CD14-positive monocyte (primary cell): Measurements from ENCODE around the gene GALNT4. TPM values are rescaled to one million over a fixed set of nuclear protein-coding genes. Genes with fewer than 3 reads are reported as not detected.

Source experiments
- DNase-seq, 3 donors: peaks; one replicate each; pipeline ENCODE4 v3.0.0-alpha.2; 2011 to 2022
- H2AFZ ChIP-seq: 2 replicates; pipeline ENCODE4 v1.6.0; 2012; ENCODE audit warnings: mild to moderate bottlenecking, low read depth, low read length, inconsistent platforms; ENCODE audit not compliant: insufficient read depth, poor library complexity, severe bottlenecking
- H3K27ac ChIP-seq, 2 donors: 1 replicate in 1 of 2; 2 replicates in 1 of 2; pipeline ENCODE4 v1.5.1; 2012 to 2013; ENCODE audit warnings: low read length in 2 of 2, control low read depth in 1 of 2, inconsistent platforms in 1 of 2, low read depth in 1 of 2, mild to moderate bottlenecking in 1 of 2
- H3K27me3 ChIP-seq, 2 donors: one replicate each; pipeline versions ENCODE4 v1.6.0 to v1.6.1; 2011 to 2013; ENCODE audit warnings: low read length in 2 of 2; ENCODE audit not compliant: control insufficient read depth in 2 of 2, insufficient read depth in 2 of 2
- H3K36me3 ChIP-seq, 2 donors: replicated peaks in 1 of 2; 1 replicate in 1 of 2; 2 replicates in 1 of 2; pipeline versions ENCODE4 v1.5.1 to v1.6.1; 2012 to 2013; ENCODE audit warnings: low read length in 2 of 2, control low read depth in 1 of 2, inconsistent platforms in 1 of 2, mild to moderate bottlenecking in 1 of 2; ENCODE audit not compliant: insufficient read depth in 2 of 2, control insufficient read depth in 1 of 2
- H3K4me1 ChIP-seq, 2 donors: 1 replicate in 1 of 2; 2 replicates in 1 of 2; pipeline versions ENCODE4 v1.5.1 to v1.6.1; 2012 to 2013; ENCODE audit warnings: low read length in 2 of 2, control low read depth in 1 of 2, inconsistent platforms in 1 of 2, mild to moderate bottlenecking in 1 of 2, moderate library complexity in 1 of 2; ENCODE audit not compliant: insufficient read depth in 2 of 2, control insufficient read depth in 1 of 2
- H3K4me2 ChIP-seq: replicated peaks from 2 replicates; pipeline ENCODE3; 2012; ENCODE audit warnings: low read length, moderate library complexity, mild to moderate bottlenecking; ENCODE audit not compliant: poor library complexity, severe bottlenecking; ENCODE audit errors: extremely low read depth
- H3K4me3 ChIP-seq, 3 experiments: fragments of 200-600 bp in 1 of 3; sonication (generic) in 1 of 3; replicated peaks in 1 of 3; 1 replicate in 2 of 3; 2 replicates in 1 of 3; pipeline ENCODE4 v1.5.1; 2011 to 2013; ENCODE audit warnings: low read length in 3 of 3, mild to moderate bottlenecking in 3 of 3, control low read depth in 2 of 3, low read depth in 2 of 3, inconsistent platforms in 1 of 3, moderate library complexity in 1 of 3
- H3K79me2 ChIP-seq: 2 replicates; pipeline ENCODE4 v1.6.0; 2012; ENCODE audit warnings: mild to moderate bottlenecking, control low read depth, inconsistent platforms, low read length, moderate library complexity; ENCODE audit not compliant: insufficient read depth
- H3K9ac ChIP-seq: 2 replicates; pipeline ENCODE4 v1.6.0; 2017; ENCODE audit warnings: low read length, mild to moderate bottlenecking; ENCODE audit not compliant: insufficient read depth, poor library complexity, severe bottlenecking
- H3K9me3 ChIP-seq, 2 donors: replicated peaks in 1 of 2; 1 replicate in 1 of 2; 2 replicates in 1 of 2; pipeline versions ENCODE4 v1.5.1 to v1.6.1; 2012 to 2013; ENCODE audit warnings: low read length in 2 of 2, control low read depth in 1 of 2; ENCODE audit not compliant: control insufficient read depth in 1 of 2, insufficient read depth in 1 of 2
- H4K20me1 ChIP-seq: 2 replicates; pipeline ENCODE4 v1.6.0; 2012; ENCODE audit warnings: mild to moderate bottlenecking, low read length, control low read depth, moderate library complexity; ENCODE audit not compliant: insufficient read depth
- H3K27ac Mint-ChIP-seq, 7 donors: one replicate each; pipeline ENCODE4 v1.8.0; 2020; ENCODE audit warnings: mild to moderate bottlenecking in 7 of 7, mixed read lengths in 7 of 7, moderate library complexity in 6 of 7, inconsistent platforms in 2 of 7
- H3K27me3 Mint-ChIP-seq, 3 donors: one replicate each; pipeline ENCODE4 v1.8.0; 2021 to 2022; ENCODE audit warnings: low read depth in 3 of 3, mild to moderate bottlenecking in 3 of 3, mixed read lengths in 3 of 3, moderate library complexity in 3 of 3, inconsistent platforms in 1 of 3
- H3K36me3 Mint-ChIP-seq, 2 donors: one replicate each; pipeline ENCODE4 v1.8.0; 2020; ENCODE audit warnings: mixed read lengths in 2 of 2, inconsistent platforms in 1 of 2, mild to moderate bottlenecking in 1 of 2
- H3K4me1 Mint-ChIP-seq: one replicate; pipeline ENCODE4 v1.8.0; 2020; ENCODE audit warnings: mild to moderate bottlenecking, mixed read lengths
- H3K4me3 Mint-ChIP-seq, 2 donors: one replicate each; pipeline ENCODE4 v1.8.0; 2020; ENCODE audit warnings: mild to moderate bottlenecking in 2 of 2, mixed read lengths in 2 of 2, moderate library complexity in 1 of 2
- H3K9me3 Mint-ChIP-seq, 7 donors: one replicate each; pipeline ENCODE4 v1.8.0; 2020 to 2022; ENCODE audit warnings: mixed read lengths in 7 of 7, mild to moderate bottlenecking in 6 of 7, moderate library complexity in 6 of 7, inconsistent platforms in 2 of 7
- WGBS: methylation state at CpG from one replicate; pipeline ENCODE4 v1.1.5; 2013; ENCODE audit warnings: missing lambda C conversion rate; ENCODE audit not compliant: insufficient coverage; 5-methylcytosine and 5-hydroxymethylcytosine counted together
- intact Hi-C, 2 donors: fragments of 100-400 bp; cut with micrococcal nuclease; formaldehyde crosslinking; loops; one replicate each; pipeline versions ENCODE4 v1.15.0 to v1.15.1; 2023
- polyA plus RNA-seq, 3 donors: library from polyadenylated mRNA; depleted of rRNA in 1 of 3; unstranded in 2 of 3; stranded (reverse) in 1 of 3; fragments of 300-500 nt in 2 of 3; fragments of >200 nt in 1 of 3; fragmentation: Illumina TruSeq in 2 of 3; gene quantifications; 1 replicate in 2 of 3; 2 replicates in 1 of 3; pipeline ENCODE4 v1.2.3, GENCODE V29; 2012 to 2021
- TF ChIP-seq, protein P1 (sequence below): fragments of 200-600 bp; IDR thresholded peaks from one replicate; pipeline ENCODE4 v1.8.0; 2022; ENCODE audit warnings: antibody characterized with exemption, mild to moderate bottlenecking

GALNT4 gene
- polyA plus RNA-seq, 3 donors = 3.7 to 12.9 (median 10.7) TPM

DNA sequence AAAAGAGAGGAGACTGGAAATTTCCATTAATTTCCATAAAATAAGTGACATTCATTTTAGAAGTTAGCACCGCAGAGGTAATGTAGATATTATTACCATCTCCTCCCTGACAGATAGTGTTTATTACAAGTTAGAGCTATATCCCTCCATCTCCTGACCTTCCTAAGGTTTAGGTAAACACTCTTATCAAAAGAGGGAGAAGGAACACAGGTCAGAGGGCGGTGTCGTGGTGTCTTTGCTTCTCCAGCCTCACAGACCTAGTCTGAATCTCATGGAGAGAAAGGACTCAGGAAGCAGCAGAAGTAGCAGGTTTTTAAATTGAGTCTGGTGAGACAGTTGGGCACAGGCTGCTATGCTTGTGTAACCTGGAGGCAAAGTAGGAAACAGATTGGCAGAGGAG, 12.8 kb upstream of the GALNT4 start:
- H3K4me3 Mint-ChIP-seq = no peak overlapping the region
- Histone ChIP-seq H3K36me3 (no peaks in the 10 kb centered on the region), H3K4me3 (no peak overlapping the region), H3K27ac (no peak overlapping the region), H2AFZ (no peak overlapping the region), H3K27me3 (no peaks in the 10 kb centered on the region), H3K9ac (no peak overlapping the region), H3K4me2 (no peak overlapping the region), H3K4me1 (no peaks in the 10 kb centered on the region), H4K20me1 (peaks cover 5% of the 10 kb centered on the region), H3K9me3 (no peaks in the 10 kb centered on the region), H3K79me2 (no peaks in the 10 kb centered on the region)
- no peak overlapping the region for H3K27ac Mint-ChIP-seq
- H3K36me3 Mint-ChIP-seq = peaks cover 0 to 2% of the 10 kb centered on the region in 2 donors
- H3K9me3 Mint-ChIP-seq = no peaks in the 10 kb centered on the region
- intact Hi-C loops = no loop called here
- TF ChIP-seq, protein P1, sequence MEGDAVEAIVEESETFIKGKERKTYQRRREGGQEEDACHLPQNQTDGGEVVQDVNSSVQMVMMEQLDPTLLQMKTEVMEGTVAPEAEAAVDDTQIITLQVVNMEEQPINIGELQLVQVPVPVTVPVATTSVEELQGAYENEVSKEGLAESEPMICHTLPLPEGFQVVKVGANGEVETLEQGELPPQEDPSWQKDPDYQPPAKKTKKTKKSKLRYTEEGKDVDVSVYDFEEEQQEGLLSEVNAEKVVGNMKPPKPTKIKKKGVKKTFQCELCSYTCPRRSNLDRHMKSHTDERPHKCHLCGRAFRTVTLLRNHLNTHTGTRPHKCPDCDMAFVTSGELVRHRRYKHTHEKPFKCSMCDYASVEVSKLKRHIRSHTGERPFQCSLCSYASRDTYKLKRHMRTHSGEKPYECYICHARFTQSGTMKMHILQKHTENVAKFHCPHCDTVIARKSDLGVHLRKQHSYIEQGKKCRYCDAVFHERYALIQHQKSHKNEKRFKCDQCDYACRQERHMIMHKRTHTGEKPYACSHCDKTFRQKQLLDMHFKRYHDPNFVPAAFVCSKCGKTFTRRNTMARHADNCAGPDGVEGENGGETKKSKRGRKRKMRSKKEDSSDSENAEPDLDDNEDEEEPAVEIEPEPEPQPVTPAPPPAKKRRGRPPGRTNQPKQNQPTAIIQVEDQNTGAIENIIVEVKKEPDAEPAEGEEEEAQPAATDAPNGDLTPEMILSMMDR = no peak
- no CpG with 5 or more reads among the region's 3 CpGs for WGBS
- no peaks in the 10 kb centered on the region for H3K27me3 Mint-ChIP-seq
- no peak for DNase-seq
- H3K4me1 Mint-ChIP-seq = peaks cover 7% of the 10 kb centered on the region

DNA sequence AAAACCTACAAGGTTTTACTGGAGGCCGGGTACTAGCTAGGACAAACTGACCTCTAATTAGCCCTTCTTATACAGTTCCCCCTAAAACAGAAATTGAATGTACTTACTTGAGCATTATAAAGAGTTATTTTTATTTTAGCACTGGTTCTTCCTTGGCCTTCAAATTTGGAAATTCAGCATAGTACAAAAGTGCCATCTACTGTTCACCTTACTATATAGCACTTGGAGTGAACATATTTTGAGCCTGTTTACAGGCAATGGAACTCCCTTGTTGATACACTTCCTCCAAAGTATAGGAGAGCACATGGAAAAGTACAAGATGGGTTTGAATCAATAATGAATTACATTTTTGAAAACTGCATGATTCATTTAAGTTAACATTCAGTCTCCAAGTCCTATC, 5.1 kb upstream of the GALNT4 start:
- WGBS = no CpG with 5 or more reads among the region's 1 CpG
- Mint-ChIP-seq H3K27me3 (no peaks in the 10 kb centered on the region), H3K4me3 (no peak overlapping the region), H3K27ac (no peak overlapping the region), H3K4me1 (peaks cover 19% of the 10 kb centered on the region), H3K36me3 (peaks cover 3 to 6% of the 10 kb centered on the region in 2 donors), H3K9me3 (peaks cover 1 to 7% (median 3%) of the 10 kb centered on the region in 7 donors)
- H3K9ac ChIP-seq = no peak overlapping the region
- peaks cover 11 to 19% of the 10 kb centered on the region in 2 donors for H3K4me1 ChIP-seq
- H3K9me3 ChIP-seq = peaks cover 0 to 2% of the 10 kb centered on the region in 2 donors
- H3K27ac ChIP-seq = no peak overlapping the region
- H2AFZ ChIP-seq = no peak overlapping the region
- H3K4me2 ChIP-seq = no peak overlapping the region
- H4K20me1 ChIP-seq = peaks cover 5% of the 10 kb centered on the region
- H3K4me3 ChIP-seq = no peak overlapping the region
- intact Hi-C loops = loop anchor here (5.0 to 10.0 kb wide), 5 partner anchors 55 to 1385 kb away; partner anchors contain the start of genes CEP290 (in 1 of the 2), DUSP6 (in 1 of the 2) and TMTC3 (in 1 of the 2)
- DNase-seq = peak; percentile 40 to 54 (median 48)
- TF ChIP-seq, protein P1 = peak; percentile 69
- H3K27me3 ChIP-seq = no peaks in the 10 kb centered on the region
- H3K79me2 ChIP-seq = peaks cover 16% of the 10 kb centered on the region
- H3K36me3 ChIP-seq = no peaks in the 10 kb centered on the region
